GM23338 (cell line): ENCODE data around the gene LPP.

Source experiments
- CREB1 ChIP-seq: fragments of 250-450 bp; sonication (Bioruptor Pico); IDR thresholded peaks from 2 replicates; pipeline ENCODE4 v1.5.0; 2020; ENCODE audit warnings: low read depth, mild to moderate bottlenecking, moderate library complexity
- CTCF ChIP-seq, 2 experiments: fragments of 200-600 bp in 1 of 2; sonication (generic) in 1 of 2; conservative IDR thresholded peaks; 2 replicates each; pipeline versions ENCODE4 v1.5.1 to v1.6.1; 2016 to 2017; ENCODE audit warnings: antibody characterized with exemption in 2 of 2, low read depth in 2 of 2, mild to moderate bottlenecking in 2 of 2, moderate library complexity in 1 of 2

GRCh38 chr3:188832146-188832545 lies 678.2 kb downstream of the LPP start:
- TF ChIP-seq CTCF (conservative IDR thresholded peaks at IDR 0.05; ENCODE audit: low read depth in 2 of 2) = no peak
- TF ChIP-seq CREB1 (CRISPR knock-in tag) = no peak
